ENCODE data around the gene DSE. TPM values are rescaled to one million over a fixed set of nuclear protein-coding genes. Genes with fewer than 3 reads are reported as not detected.

The DSE gene
- total RNA-seq, 2 experiments from 2014 or later = 5.7 to 7.1 TPM

- H3K36me3 Mint-ChIP-seq = no peaks in the 10 kb centered on the region
- H3K9me3 Mint-ChIP-seq (ENCODE audit: low read depth) = no peaks in the 10 kb centered on the region
- CTCF ChIA-PET = interaction anchor here (0.5 kb wide), 1 partner anchor 15 kb away, joined by 3 read pairs; no protein-coding TSS in a partner anchor
- H3K27me3 Mint-ChIP-seq = peaks cover 17% of the 10 kb centered on the region
- H3K4me1 Mint-ChIP-seq = no peaks in the 10 kb centered on the region
- ATAC-seq (no peak), DNase-seq (no peak)
- H3K27ac Mint-ChIP-seq = no peak overlapping the region
- H3K4me3 Mint-ChIP-seq = no peak overlapping the region
These were observed 68.1 kb downstream of the DSE start for GRCh38 chr6:116438590-116439448.

GRCh38 chr6:116439522-116440051, 68.8 kb downstream of the DSE start:
- Mint-ChIP-seq H3K27me3 (peaks cover 19% of the 10 kb centered on the region), H3K27ac (no peak overlapping the region), H3K9me3 (ENCODE audit: low read depth) (no peaks in the 10 kb centered on the region), H3K4me3 (no peak overlapping the region), H3K36me3 (no peaks in the 10 kb centered on the region), H3K4me1 (peaks cover 5% of the 10 kb centered on the region)
- no peak for ATAC-seq
- CTCF ChIA-PET = no interaction called here
- no peak for DNase-seq

GRCh38 chr6:116443105-116443504, 72.4 kb downstream of the DSE start:
- Mint-ChIP-seq H3K4me1 (peaks cover 27% of the 10 kb centered on the region), H3K9me3 (ENCODE audit: low read depth) (no peaks in the 10 kb centered on the region), H3K36me3 (no peaks in the 10 kb centered on the region), H3K27ac (no peak overlapping the region), H3K27me3 (peaks cover 19% of the 10 kb centered on the region), H3K4me3 (no peak overlapping the region)
- CTCF ChIA-PET = interaction anchor here (1.0 to 1.6 kb wide), 3 partner anchors 43 to 225 kb away, joined by 3 read pairs; no protein-coding TSS in a partner anchor
- no peak for DNase-seq
- no peak for ATAC-seq

- Mint-ChIP-seq H3K9me3 (ENCODE audit: low read depth) (no peaks in the 10 kb centered on the region), H3K4me1 (peaks cover 27% of the 10 kb centered on the region), H3K27ac (no peak overlapping the region), H3K36me3 (no peaks in the 10 kb centered on the region), H3K27me3 (peaks cover 19% of the 10 kb centered on the region), H3K4me3 (no peak overlapping the region)
- CTCF ChIA-PET = interaction anchor here (0.7 to 3.4 kb wide), 8 partner anchors 9 to 164 kb away, joined by 3 to 11 read pairs (median 4); partner anchors contain the start of gene TSPYL1
- DNase-seq (no peak), ATAC-seq (peak; percentile 74)
These were observed 73.3 kb downstream of the DSE start for GRCh38 chr6:116444092-116444491.

DNA sequence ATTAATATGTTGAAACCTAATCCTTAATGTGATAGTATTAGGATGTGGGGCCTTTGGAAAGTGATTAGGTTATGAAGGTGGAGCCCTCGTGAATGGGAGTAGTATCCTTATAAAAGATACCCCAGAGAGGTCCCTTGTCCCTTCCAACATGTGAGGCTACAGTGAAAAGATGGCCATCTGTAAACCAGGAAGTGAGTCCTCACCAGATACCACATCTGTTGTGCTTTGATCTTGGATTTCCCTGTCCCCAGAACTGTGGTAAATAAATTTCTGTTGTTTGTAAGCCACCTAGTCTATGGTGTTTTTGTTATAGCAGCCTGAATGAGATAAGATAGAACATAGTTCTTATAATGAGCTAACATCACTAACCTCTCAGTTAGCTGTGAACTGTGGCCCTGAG, 73.8 kb downstream of the DSE start:
- ATAC-seq = peak; percentile 42
- H3K36me3 Mint-ChIP-seq = no peaks in the 10 kb centered on the region
- peaks cover 17% of the 10 kb centered on the region for H3K27me3 Mint-ChIP-seq
- H3K9me3 Mint-ChIP-seq (ENCODE audit: low read depth) = no peaks in the 10 kb centered on the region
- H3K4me1 Mint-ChIP-seq = peaks cover 27% of the 10 kb centered on the region
- no peak overlapping the region for H3K27ac Mint-ChIP-seq
- no peak overlapping the region for H3K4me3 Mint-ChIP-seq
- DNase-seq = no peak
- CTCF ChIA-PET = interaction anchor here (0.5 to 3.4 kb wide), 9 partner anchors 9 to 165 kb away, joined by 3 to 11 read pairs (median 4); partner anchors contain the start of gene TSPYL1

DNA sequence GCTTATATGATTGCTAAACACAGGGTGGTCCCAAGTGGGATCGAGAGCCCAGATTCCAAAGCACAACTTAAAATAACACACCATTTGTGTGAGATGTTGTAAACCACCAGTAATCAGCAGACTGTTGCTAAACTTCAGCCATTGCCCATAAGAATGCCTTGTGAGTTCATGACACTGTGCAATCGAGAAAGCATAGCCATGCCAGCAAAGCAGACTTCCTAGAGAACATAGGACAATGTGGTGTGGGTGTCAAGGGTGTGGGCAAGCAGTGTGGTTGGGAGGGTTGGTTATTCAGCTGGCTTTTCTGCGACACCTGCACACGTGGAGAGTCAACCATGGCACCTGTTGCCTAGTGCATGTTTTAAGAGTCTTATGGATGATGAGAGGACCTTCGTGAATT, 74.4 kb downstream of the DSE start:
- Mint-ChIP-seq H3K27ac (no peak overlapping the region), H3K4me3 (no peak overlapping the region), H3K9me3 (ENCODE audit: low read depth) (no peaks in the 10 kb centered on the region), H3K36me3 (no peaks in the 10 kb centered on the region), H3K27me3 (peaks cover 16% of the 10 kb centered on the region), H3K4me1 (peaks cover 27% of the 10 kb centered on the region)
- ATAC-seq (peak; percentile 17), DNase-seq (no peak)
- CTCF ChIA-PET = interaction anchor here (1.0 to 3.4 kb wide), 8 partner anchors 8 to 165 kb away, joined by 3 to 11 read pairs (median 5); partner anchors contain the start of gene TSPYL1

GRCh38 chr6:116446399-116446798, 75.7 kb downstream of the DSE start:
- Mint-ChIP-seq H3K27me3 (peaks cover 18% of the 10 kb centered on the region), H3K27ac (no peak overlapping the region), H3K4me3 (no peak overlapping the region), H3K9me3 (ENCODE audit: low read depth) (no peaks in the 10 kb centered on the region), H3K4me1 (peaks cover 39% of the 10 kb centered on the region), H3K36me3 (no peaks in the 10 kb centered on the region)
- no peak for ATAC-seq
- CTCF ChIA-PET = interaction anchor here (0.7 to 3.4 kb wide), 9 partner anchors 15 to 169 kb away, joined by 3 to 11 read pairs (median 6); partner anchors contain the start of gene TSPYL1
- DNase-seq = no peak

DNA sequence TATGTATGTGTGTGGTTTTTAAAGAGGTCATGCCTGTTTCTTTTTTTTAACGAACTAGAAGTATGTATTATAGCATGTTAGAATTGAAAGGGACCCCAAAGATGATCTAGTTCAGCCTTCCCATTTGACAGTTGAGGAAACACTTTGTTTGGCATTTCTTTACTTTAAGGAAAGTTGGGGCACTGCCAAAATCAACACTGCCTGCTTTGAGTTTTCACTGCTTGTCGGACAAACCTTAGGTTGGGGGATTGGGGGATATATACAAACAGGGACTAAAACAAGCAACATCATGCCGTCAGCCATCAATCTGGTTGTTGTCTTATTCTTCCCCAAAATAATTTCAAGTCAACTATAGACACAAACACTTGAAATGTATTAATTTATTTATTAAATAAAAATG, 76.3 kb downstream of the DSE start:
- H3K27ac Mint-ChIP-seq = no peak overlapping the region
- H3K36me3 Mint-ChIP-seq = no peaks in the 10 kb centered on the region
- no peaks in the 10 kb centered on the region for H3K9me3 Mint-ChIP-seq (ENCODE audit: low read depth)
- no peak overlapping the region for H3K4me3 Mint-ChIP-seq
- H3K27me3 Mint-ChIP-seq = peaks cover 14% of the 10 kb centered on the region
- ATAC-seq (no peak), DNase-seq (no peak)
- H3K4me1 Mint-ChIP-seq = peaks cover 41% of the 10 kb centered on the region
- CTCF ChIA-PET = interaction anchor here (0.7 to 3.4 kb wide), 7 partner anchors 16 to 170 kb away, joined by 3 to 11 read pairs (median 3); no protein-coding TSS in a partner anchor

DNA sequence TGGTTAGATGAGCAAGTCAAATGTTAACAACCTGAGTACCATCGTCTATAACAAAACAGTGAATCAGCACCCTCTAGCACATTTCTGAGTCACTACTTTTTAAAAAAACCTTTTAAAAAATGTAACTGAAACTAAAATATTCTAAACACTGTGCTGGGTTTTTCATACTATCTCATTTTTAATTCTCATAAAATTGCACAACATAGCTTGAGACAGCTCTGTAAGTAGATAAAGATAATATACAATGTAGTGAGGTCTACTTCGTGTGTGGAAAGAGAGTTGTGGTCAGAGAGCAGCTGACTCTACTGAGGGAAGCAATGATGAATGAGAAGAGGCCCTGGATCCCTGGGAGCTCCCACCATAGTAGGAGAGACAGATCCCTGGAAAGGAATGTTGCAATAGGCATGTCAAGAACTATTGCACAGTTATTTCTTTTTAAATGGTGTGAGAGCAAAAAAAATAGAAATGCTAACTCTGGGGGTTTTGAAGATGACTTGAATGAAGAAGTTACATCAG, 76.8 kb downstream of the DSE start:
- DNase-seq (no peak), ATAC-seq (peak; percentile 41)
- H3K27me3 Mint-ChIP-seq = peaks cover 9% of the 10 kb centered on the region
- H3K4me1 Mint-ChIP-seq = peaks cover 41% of the 10 kb centered on the region
- H3K36me3 Mint-ChIP-seq = no peaks in the 10 kb centered on the region
- no peak overlapping the region for H3K4me3 Mint-ChIP-seq
- no peaks in the 10 kb centered on the region for H3K9me3 Mint-ChIP-seq (ENCODE audit: low read depth)
- CTCF ChIA-PET = interaction anchor here (0.6 to 1.0 kb wide), 2 partner anchors 88 to 113 kb away, joined by 3 read pairs; no protein-coding TSS in a partner anchor
- H3K27ac Mint-ChIP-seq = no peak overlapping the region

GRCh38 chr6:116449565-116449964, 78.8 kb downstream of the DSE start:
- peaks cover 4% of the 10 kb centered on the region for H3K36me3 Mint-ChIP-seq
- H3K27ac Mint-ChIP-seq = no peak overlapping the region
- CTCF ChIA-PET = no interaction called here
- no peak for ATAC-seq
- H3K27me3 Mint-ChIP-seq = peaks cover 18% of the 10 kb centered on the region
- no peak for DNase-seq
- peaks cover 37% of the 10 kb centered on the region for H3K4me1 Mint-ChIP-seq
- no peak overlapping the region for H3K4me3 Mint-ChIP-seq
- H3K9me3 Mint-ChIP-seq (ENCODE audit: low read depth) = no peaks in the 10 kb centered on the region

DNA sequence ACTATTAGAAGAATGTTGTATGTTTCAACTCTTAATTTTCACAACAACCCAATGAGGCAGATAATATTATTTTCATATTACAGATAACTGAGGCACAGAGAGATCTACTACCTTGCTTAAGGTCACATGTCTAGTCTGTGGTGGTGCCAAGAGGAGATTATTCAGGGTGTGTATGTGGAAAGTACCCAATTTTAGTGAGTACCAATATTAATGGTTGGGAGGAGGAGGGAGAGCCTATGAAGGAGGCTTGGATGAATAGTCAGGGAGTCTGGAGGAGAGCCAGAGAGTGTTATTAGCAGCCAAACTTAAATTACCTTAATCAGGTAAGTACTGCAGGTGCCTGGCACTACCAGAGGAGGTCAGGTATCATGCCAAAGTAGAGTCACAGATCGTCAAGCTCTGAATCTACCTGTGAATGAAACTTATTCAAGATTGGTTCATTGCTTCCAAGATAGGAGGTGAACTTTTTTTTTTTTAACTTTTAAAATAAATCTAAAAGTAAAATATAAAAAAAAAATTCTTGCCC, 79.5 kb downstream of the DSE start:
- Mint-ChIP-seq H3K36me3 (peaks cover 4% of the 10 kb centered on the region), H3K27ac (no peak overlapping the region), H3K27me3 (peaks cover 19% of the 10 kb centered on the region), H3K4me1 (peaks cover 30% of the 10 kb centered on the region), H3K4me3 (no peak overlapping the region), H3K9me3 (ENCODE audit: low read depth) (no peaks in the 10 kb centered on the region)
- DNase-seq = no peak
- no peak for ATAC-seq
- CTCF ChIA-PET = no interaction called here

DNA sequence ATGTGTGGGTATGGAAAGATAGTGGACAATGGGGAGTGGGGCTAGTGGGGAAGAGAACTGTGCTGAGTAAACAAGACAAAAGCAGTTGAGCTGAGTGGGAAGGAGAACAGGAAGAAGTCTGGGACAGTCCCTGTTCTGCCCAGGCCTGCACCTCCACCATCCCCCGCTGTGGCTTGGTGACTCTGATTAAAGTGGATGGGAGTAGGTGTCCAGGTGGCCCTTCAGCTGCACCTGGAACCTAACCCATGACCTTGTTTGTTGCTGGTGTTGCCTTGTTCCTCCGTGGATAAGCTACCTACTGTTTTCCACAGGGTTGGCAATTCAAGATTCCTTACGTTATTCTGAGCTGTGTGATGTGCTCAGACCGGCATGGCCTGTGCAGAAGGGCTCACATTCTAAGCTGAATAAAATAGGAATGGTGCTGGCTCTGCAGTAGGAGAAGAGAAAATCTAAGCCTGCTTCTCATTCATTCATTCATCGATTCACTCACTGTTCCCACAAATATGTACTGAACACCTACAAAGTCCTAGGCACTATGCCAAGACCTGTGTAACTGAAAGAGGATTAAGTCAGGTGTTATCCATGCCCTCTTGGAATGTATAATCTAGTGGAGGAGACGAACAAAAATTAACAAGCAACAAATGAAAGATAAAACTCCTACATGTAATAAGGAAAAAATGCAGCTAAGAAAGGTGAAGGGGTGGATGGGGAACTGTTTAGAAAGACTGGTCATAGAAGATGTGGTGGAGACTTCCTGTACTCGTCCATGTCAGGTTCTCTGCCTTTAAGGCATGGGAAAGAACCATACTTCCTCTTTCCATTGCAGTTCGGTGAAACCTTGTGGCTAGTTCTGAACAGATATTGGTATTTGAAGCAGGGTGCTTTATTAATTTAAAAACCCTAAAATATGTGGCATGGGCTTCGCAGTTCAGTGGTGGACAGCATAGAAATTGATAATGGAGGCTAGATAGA, 80.3 kb downstream of the DSE start:
- Mint-ChIP-seq H3K4me3 (no peak overlapping the region), H3K27ac (no peak overlapping the region), H3K9me3 (ENCODE audit: low read depth) (no peaks in the 10 kb centered on the region), H3K36me3 (peaks cover 4% of the 10 kb centered on the region), H3K27me3 (peaks cover 19% of the 10 kb centered on the region), H3K4me1 (peaks cover 30% of the 10 kb centered on the region)
- DNase-seq = no peak
- ATAC-seq = no peak
- CTCF ChIA-PET = interaction anchor here (1.1 to 1.8 kb wide), 2 partner anchors 10 to 83 kb away, joined by 5 to 6 read pairs; partner anchors contain the start of gene CALHM6

Measured in activated CD8-positive, alpha-beta memory T cell treated with anti-CD3 and anti-CD28 coated beads, Interleukin-2, amount 10 ng/mL, durations not matched to agents 7 days and 5 days (primary cell).